ENCODE measurements around the gene E2F2. TPM values are rescaled to one million over a fixed set of nuclear protein-coding genes. Genes with fewer than 3 reads are reported as not detected.

E2F2 gene
- total and polyA plus RNA-seq, 2 of the 13 experiments (the other 11 are each of a cell fraction or from before 2014, with no cell fraction given) = 0.65 to 6.6 TPM

- TF ChIP-seq ZNF432 (CRISPR knock-in tag; IDR thresholded peaks at IDR 0.05; ENCODE audit: borderline replicate concordance) (no peak), ZNF800 (CRISPR knock-in tag; IDR thresholded peaks at IDR 0.05) (no peak), ZNF619 (CRISPR knock-in tag; IDR thresholded peaks at IDR 0.05) (0 out of 2 replicates have a peak, but pooled peaks have one; percentile 61), ZFP91 (CRISPR knock-in tag; IDR thresholded peaks at IDR 0.05; ENCODE audit: borderline replicate concordance) (peak; percentile 70; the same call in 1 of the 2 replicates), SMAD3 (CRISPR knock-in tag; IDR thresholded peaks at IDR 0.05) (peak; percentile 56; the same call in 1 of the 2 replicates), SRF (IDR thresholded peaks at IDR 0.05; ENCODE audit: low read depth, low read length) (0 out of 2 replicates have a peak, but pooled peaks have one; percentile 23), FOSL2 (CRISPR knock-in tag; IDR thresholded peaks at IDR 0.05) (0 out of 2 replicates have a peak, but pooled peaks have one; percentile 26), KDM4B (CRISPR knock-in tag; IDR thresholded peaks at IDR 0.05) (0 out of 2 replicates have a peak, but pooled peaks have one; percentile 12), POGK (CRISPR knock-in tag; conservative IDR thresholded peaks at IDR 0.05) (no peak), ZNF616 (CRISPR knock-in tag; IDR thresholded peaks at IDR 0.05; ENCODE audit: low read depth) (no peak), KLF16 (CRISPR knock-in tag; IDR thresholded peaks at IDR 0.05) (peak in 1 of 2 experiments; percentile 36; a peak in 1 of 4 replicates), HBP1 (CRISPR knock-in tag; IDR thresholded peaks at IDR 0.05; ENCODE audit: low read depth) (0 out of 2 replicates have a peak, but pooled peaks have one; percentile 37), CCDC6 (CRISPR knock-in tag; IDR thresholded peaks at IDR 0.05) (peak; percentile 62; the same call in 1 of the 2 replicates), NR2F6 (IDR thresholded peaks at IDR 0.05) (peak; percentile 49; the same call in 1 of the 2 replicates), NR2F6 (CRISPR knock-in tag; IDR thresholded peaks at IDR 0.05) (no peak), SP2 (CRISPR knock-in tag; IDR thresholded peaks at IDR 0.05) (no peak), MEIS1 (CRISPR knock-in tag; IDR thresholded peaks at IDR 0.05; ENCODE audit: borderline replicate concordance) (no peak), ZNF704 (CRISPR knock-in tag; IDR thresholded peaks at IDR 0.05; ENCODE audit: borderline replicate concordance) (no peak), IKZF4 (CRISPR knock-in tag; IDR thresholded peaks at IDR 0.05; ENCODE audit: borderline replicate concordance, low read depth, not compliant biosample characterization) (no peak), ZNF670 (CRISPR knock-in tag; IDR thresholded peaks at IDR 0.05; ENCODE audit: borderline replicate concordance) (no peak), NCOA2 (CRISPR knock-in tag; IDR thresholded peaks at IDR 0.05) (peak; percentile 27; the same call in 1 of the 2 replicates), FOXO1 (CRISPR knock-in tag; IDR thresholded peaks at IDR 0.05) (peak; percentile 28; the same call in 1 of the 2 replicates)
Observed at GRCh38 chr1:23539698-23540266, 8.7 kb upstream of the E2F2 start (continued).

Measured in HepG2 (cell line).